Stimulated activated CD4-positive, alpha-beta T cell treated with anti-CD3 and anti-CD28 coated beads, Interleukin-12 subunit alpha, Interleukin-12 subunit beta, amount 100 ng/mL, for 4 hours (primary cell): ENCODE measurements around the gene TBRG4.
A peak's percentile ranks its signal among the peaks of the same experiment; 100 is the strongest.

ENCODE experiments used
- DNase-seq: peaks from one replicate; pipeline ENCODE4 v3.0.0-alpha.2; 2020

The TBRG4 gene

DNA sequence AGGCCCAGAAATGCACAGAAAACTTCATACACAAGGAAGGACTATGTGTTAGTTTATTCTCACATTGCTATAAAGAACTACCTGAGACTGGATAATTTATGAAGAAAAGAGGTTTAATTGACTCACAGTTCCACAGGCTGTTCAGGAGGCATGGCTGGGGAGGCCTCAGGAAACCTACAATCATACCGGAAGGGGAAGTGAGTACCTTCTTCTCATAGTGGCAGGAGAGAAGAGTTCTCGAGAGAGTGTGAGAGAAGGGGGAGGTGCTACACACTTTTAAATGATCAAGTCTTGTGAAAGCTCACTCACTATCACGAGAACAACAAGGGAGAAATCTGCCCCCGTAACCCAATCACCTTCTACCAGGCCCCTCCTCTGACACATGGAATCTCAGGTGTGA lies 29.3 kb upstream of the TBRG4 start:
- DNase-seq = no peak

GRCh38 chr7:45138433-45139267 lies 27.2 kb upstream of the TBRG4 start:
- DNase-seq = no peak

DNA sequence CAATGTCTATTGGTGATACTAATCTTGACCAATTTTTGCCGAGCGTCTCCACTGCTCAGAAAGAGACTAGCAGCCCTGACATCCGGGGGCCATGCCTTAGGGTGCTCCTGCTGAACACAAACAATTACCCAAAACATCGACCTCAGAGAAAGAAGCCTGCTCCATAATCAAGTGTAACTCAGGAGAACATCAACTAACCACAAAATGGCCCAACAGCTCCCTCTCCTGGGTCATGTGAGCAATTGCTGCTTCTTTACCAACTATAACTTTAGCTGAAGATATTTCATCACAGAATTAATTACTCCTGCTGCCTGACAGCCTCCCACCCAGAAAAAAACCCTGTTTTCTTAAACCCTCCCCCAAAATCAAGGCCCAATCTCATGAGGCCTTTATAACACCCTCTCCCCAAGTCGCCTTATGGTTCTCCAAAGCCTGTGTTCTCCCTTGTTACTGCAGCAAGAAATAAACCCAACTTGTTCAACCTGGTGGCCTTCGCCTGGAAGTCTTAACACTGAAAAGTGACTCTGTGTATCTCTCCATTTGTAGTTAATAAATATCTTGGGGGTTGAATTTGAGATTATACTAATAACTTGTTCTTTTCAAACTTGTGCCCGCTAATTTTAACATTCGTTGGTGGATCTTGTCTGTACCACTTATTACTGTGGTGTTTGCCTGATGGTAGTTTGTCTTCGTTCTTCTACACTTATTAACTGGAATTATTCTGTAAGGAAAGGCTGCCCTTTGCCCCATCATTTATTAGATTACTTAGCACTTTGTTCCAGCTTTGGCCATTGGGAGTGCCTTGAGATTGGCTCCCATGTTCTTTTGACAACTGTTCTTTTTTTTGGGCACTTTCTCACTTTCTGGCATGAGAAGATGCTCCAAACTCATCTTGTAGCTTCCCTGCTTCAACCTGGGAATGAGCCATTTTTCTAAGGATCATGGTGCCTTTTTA lies 24.9 kb upstream of the TBRG4 start:
- peak; percentile 40 for DNase-seq

GRCh38 chr7:45133877-45134276 lies 22.4 kb upstream of the TBRG4 start:
- DNase-seq = no peak

DNA sequence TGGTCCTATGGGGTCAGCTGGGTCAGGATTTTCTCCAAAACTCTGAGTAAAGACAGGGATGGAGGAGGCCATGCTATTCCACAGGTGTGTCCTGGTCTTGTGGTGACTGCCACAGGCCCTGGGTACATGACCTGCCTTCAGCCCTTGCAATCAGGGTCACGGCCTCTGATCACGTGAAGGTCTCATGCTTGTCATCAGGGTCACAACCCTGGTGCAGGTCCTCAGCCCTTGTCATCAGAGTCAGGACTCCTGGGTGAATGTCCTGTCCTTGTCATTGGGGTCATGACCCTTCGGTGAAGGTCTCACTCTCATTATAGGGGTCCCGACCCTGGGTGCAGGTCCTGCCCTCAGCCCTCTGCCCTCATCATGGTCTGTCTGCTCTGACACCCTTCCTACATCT lies 21.9 kb upstream of the TBRG4 start:
- no peak for DNase-seq

- no peak for DNase-seq
These were observed 21.3 kb upstream of the TBRG4 start for GRCh38 chr7:45132708-45133320.

- DNase-seq = no peak
These were observed 20.4 kb upstream of the TBRG4 start for GRCh38 chr7:45131891-45132290.

GRCh38 chr7:45130910-45131309 lies 19.4 kb upstream of the TBRG4 start:
- no peak for DNase-seq

DNA sequence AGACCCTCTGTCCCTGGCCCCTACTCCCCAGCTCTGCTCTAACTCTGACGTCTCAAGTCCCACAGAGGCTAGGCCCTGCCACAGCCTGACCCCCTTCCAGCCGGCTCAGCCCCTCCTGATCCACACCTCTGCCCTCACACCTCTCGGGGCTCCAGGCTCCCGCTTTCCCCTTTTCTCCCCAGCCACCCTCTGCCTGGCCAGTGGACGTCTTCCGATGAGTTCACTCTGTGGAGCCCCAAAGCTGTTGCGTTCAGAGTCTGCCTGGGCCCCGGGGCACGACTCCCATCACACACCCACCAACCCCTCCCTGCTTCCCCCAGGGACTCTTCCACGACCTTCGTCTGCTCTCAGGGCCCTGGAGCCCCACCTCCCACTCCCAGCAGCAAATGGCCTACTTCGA lies 18.4 kb upstream of the TBRG4 start:
- DNase-seq = no peak

DNA sequence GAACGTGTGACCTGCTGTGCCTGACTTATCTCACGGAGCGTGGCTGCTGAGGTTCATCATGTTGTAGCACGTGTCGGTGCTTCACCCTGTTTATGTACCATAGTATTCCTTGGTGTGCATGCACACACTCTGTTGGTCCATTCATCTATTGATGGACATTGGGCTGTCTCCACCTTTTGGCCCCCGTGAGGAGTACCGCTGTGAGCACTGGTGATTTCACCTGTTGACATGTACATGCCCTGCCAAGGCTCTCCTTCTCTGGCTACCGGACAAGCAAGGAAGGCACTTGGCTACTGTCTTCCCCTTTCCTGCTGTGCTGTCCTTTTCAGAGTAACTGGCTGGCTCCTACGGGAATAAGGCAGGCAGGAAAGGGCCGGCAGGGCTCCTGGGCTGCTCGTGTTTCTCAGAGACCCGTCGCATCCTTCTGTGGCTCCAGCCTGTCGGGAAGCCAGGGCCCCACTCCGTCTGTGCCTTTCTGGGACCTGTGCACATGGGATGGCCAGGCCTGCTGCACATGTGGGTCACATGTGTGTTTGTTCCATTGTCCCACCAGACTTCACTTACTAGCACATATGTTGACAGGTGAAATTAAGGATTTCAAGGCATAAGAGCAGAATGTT lies 17.8 kb upstream of the TBRG4 start:
- no peak for DNase-seq

DNA sequence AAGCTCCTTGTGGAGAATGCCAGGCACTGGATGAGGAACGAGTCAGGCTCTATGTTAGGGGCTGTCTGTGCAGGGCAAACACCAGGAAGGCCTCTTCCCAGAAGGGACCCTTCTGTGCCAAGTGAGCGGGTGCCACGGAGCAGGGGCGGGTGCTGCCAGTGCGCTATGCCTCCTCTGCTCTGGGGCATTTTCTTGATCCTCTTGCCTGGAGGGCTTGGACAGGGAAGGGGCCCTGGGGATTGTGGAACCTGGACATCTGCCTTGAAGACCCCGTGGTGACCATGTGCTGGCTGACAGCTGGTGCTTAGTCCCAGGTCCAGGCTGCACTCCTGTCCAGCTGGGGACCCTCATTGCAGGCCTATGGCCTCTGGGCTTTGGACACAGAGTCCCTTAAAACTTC lies 15.4 kb upstream of the TBRG4 start:
- no peak for DNase-seq

GRCh38 chr7:45126201-45126600 lies 14.7 kb upstream of the TBRG4 start:
- no peak for DNase-seq

- no peak for DNase-seq
These were observed 13.9 kb upstream of the TBRG4 start for GRCh38 chr7:45125193-45125904.

GRCh38 chr7:45123913-45124710 lies 12.6 kb upstream of the TBRG4 start:
- DNase-seq = no peak

- no peak for DNase-seq
These were observed 11.7 kb upstream of the TBRG4 start for GRCh38 chr7:45122975-45123860.

DNA sequence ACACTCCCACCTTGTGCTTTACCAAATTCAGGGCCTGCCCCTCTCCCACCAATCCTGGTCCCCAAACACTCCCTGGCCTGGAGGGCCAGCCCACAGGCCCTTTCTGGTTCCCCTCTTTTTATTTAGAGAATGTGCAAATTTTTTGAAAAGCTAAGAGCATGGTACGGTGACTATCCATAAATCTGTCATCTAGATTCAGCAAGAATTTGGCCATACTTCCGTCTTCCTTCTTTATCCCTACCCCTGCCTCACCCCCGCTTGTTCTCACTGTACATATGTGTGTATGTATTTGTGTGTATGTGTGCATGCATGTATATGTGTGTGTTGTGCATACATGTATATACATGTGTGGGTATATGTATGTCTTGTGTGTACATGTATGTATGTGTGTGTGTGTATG lies 8.1 kb upstream of the TBRG4 start:
- no peak for DNase-seq

- no peak for DNase-seq
These were observed 7.4 kb upstream of the TBRG4 start for GRCh38 chr7:45118889-45119331.

DNA sequence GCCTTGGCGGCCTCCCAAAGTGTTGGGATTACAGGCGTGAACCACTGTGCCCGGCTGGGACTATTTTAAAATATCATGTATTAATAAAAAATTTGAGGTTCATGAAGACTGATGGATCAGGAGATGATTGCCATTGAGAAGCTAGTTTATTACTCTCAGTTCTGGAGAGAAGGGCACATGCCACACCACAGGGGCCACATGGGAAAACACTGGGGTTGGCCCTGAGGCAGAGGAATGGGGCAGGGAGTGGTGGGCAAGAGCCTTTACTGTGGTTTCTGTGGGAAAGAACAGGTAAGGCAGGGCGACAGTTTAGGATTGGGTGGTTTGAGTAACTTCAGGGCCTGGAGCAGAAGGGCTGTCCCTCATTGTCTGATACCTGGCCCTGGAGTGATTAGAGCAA lies 6.8 kb upstream of the TBRG4 start:
- DNase-seq = no peak

DNA sequence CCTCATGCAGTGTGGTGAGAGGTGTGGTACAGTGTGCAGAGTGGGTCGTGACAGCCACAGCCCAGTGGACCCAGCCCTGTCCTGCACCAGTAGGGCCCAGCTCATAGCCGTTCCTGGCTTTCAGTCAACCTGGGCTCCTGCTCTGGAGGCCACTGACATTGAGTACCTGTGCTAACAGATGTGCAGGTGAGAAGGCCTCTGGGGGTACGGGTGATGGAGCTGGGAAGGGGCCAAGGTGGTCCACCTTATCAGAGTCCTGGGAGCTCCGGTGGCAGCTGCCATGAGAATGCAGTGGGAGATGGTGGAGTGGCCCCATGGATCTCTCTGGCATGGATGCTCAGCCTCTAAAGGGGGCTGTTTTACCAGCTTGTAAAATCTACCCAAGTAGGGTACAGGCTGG lies 6.1 kb upstream of the TBRG4 start:
- DNase-seq = no peak

DNA sequence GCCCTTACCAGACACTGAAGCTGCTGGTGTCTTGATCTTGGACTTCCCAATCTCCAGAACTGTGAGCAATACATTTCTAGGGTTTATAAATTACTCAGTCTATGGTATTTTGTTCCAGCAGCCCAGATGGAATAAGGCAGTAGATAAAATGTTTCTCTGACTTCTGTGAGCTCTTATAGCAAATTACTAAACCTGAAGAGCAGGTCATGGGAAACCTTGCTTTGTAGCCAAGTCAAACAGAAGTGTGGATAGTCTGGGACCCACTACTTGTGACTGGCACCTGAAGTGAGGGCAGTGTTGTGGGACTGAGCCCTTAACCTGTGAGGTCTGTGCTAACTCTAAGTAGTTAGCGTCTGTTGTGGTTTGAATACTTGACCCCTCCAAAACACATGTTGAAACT lies 4.6 kb upstream of the TBRG4 start:
- DNase-seq = no peak
